Lower leg skin (tissue), 4 donors: ENCODE measurements around the gene ASXL2. TPM values are rescaled to one million over a fixed set of nuclear protein-coding genes. Genes with fewer than 3 reads are reported as not detected.
A peak's percentile ranks its signal among the peaks of the same experiment; 100 is the strongest.

Experiments used
- DNase-seq, 2 donors: peaks; one replicate each; pipeline ENCODE4 v3.0.0-alpha.2; 2019; ENCODE audit warnings: low spot score in 2 of 2
- H3K4me3 ChIP-seq: fragments of 200-600 bp; sonication (generic); 2 replicates; pipeline ENCODE4 v1.5.1; 2017; ENCODE audit warnings: mild to moderate bottlenecking, low read depth; ENCODE audit not compliant: poor library complexity, severe bottlenecking
- CTCF ChIP-seq, 3 donors: fragments of 450-650 bp; IDR thresholded peaks; one replicate each; pipeline ENCODE4 v1.5.1; 2016; ENCODE audit warnings: antibody characterized with exemption in 3 of 3, mild to moderate bottlenecking in 3 of 3, moderate library complexity in 2 of 3
- POLR2A ChIP-seq, 2 donors: fragments of 450-650 bp; IDR thresholded peaks; one replicate each; pipeline ENCODE4 v1.6.1; 2016 to 2017; ENCODE audit warnings: antibody characterized with exemption in 2 of 2, mild to moderate bottlenecking in 1 of 2, moderate library complexity in 1 of 2
- WGBS, 2 donors: methylation state at CpG; one replicate each; pipeline ENCODE4 v1.1.5; 2018; 5-methylcytosine and 5-hydroxymethylcytosine counted together
- intact Hi-C: fragments of 100-400 bp; cut with DNase I; formaldehyde crosslinking; loops from one replicate; pipeline ENCODE4 v1.15.0; 2023; ENCODE audit warnings: low total_unique reads
- total RNA-seq, 4 donors: library from RNA; depleted of rRNA; stranded (reverse); fragments of >200 nt; gene quantifications; one replicate each; pipeline ENCODE4 v1.1.0, GENCODE V29; 2016

The ASXL2 gene
- total RNA-seq, 4 donors from 2014 or later = 15.1 to 21.4 (median 20.0) TPM

GRCh38 chr2:25887624-25888242, 9.4 kb upstream of the ASXL2 start:
- intact Hi-C loops = no loop called here
- H3K4me3 ChIP-seq = no peak overlapping the region
- WGBS, 2 donors = 77 to 86% methylated on average over 5 of the region's 5 CpGs
- DNase-seq = peak in 1 of 2 donors; percentile 46
- TF ChIP-seq CTCF (IDR thresholded peaks at IDR 0.05) (no peak), POLR2A (IDR thresholded peaks at IDR 0.05) (no peak)

- WGBS, 2 donors = 92 to 97% methylated on average over 2 of the region's 2 CpGs
- intact Hi-C loops = no loop called here
- no peak for TF ChIP-seq POLR2A (IDR thresholded peaks at IDR 0.05)
- TF ChIP-seq CTCF (IDR thresholded peaks at IDR 0.05) = no peak
- no peak overlapping the region for H3K4me3 ChIP-seq
- DNase-seq = no peak
These were observed 7.6 kb upstream of the ASXL2 start for GRCh38 chr2:25885933-25886332.

- intact Hi-C loops = no loop called here
- 76 to 81% methylated on average over 4 of the region's 4 CpGs for WGBS, 2 donors
- H3K4me3 ChIP-seq = no peak overlapping the region
- TF ChIP-seq POLR2A (IDR thresholded peaks at IDR 0.05) (no peak), CTCF (IDR thresholded peaks at IDR 0.05) (no peak)
- no peak for DNase-seq
These were observed 3.5 kb upstream of the ASXL2 start for GRCh38 chr2:25881764-25882163.

- 85 to 90% methylated on average over 5 of the region's 5 CpGs for WGBS, 2 donors
- no peak for DNase-seq
- TF ChIP-seq POLR2A (IDR thresholded peaks at IDR 0.05) = no peak
- TF ChIP-seq CTCF (IDR thresholded peaks at IDR 0.05) = no peak
- no peak overlapping the region for H3K4me3 ChIP-seq
- intact Hi-C loops = no loop called here
These were observed 945 bp upstream of the ASXL2 start for GRCh38 chr2:25879133-25879730.

- DNase-seq = peak; percentile 21 to 89
- peak overlapping the region; percentile 83 for H3K4me3 ChIP-seq
- intact Hi-C loops = no loop called here
- 1% methylated on average over 42 to 48 of the region's 64 CpGs for WGBS, 2 donors
- TF ChIP-seq POLR2A (IDR thresholded peaks at IDR 0.05) (no peak), CTCF (IDR thresholded peaks at IDR 0.05) (no peak)
These were observed 591 bp downstream of the ASXL2 start for GRCh38 chr2:25877431-25878360.
